Activated naive CD4-positive, alpha-beta T cell treated with anti-CD3 and anti-CD28 coated beads, Interleukin-2, amount 50 U/mL, for 72 hours (primary cell): ENCODE measurements around the gene GMDS. TPM values are rescaled to one million over a fixed set of nuclear protein-coding genes. Genes with fewer than 3 reads are reported as not detected.
A peak's percentile ranks its signal among the peaks of the same experiment; 100 is the strongest.

ENCODE experiments used
- ATAC-seq, 2 donors: fragments of 150-1000 bp; cut with Tn5 transposase; 2 replicates each; pipeline ENCODE4 v1.10.0; 2021; ENCODE audit warnings: mild to moderate bottlenecking in 2 of 2, moderate library complexity in 2 of 2
- DNase-seq, 2 donors: peaks; one replicate each; pipeline ENCODE4 v3.0.0; 2021 to 2022; ENCODE audit warnings: low spot score in 2 of 2
- H3K27ac Mint-ChIP-seq, 2 donors: one replicate each; pipeline ENCODE4 v1.8.0; 2022; ENCODE audit warnings: mild to moderate bottlenecking in 2 of 2, mixed read lengths in 2 of 2
- H3K36me3 Mint-ChIP-seq, 2 donors: one replicate each; pipeline ENCODE4 v1.8.0; 2022; ENCODE audit warnings: mixed read lengths in 2 of 2
- H3K9me3 Mint-ChIP-seq, 2 donors: one replicate each; pipeline ENCODE4 v1.8.0; 2022; ENCODE audit warnings: mixed read lengths in 2 of 2
- total RNA-seq, 2 donors: library from RNA; stranded (reverse); gene quantifications; one replicate each; pipeline ENCODE4 v1.2.3, GENCODE V29; 2022

GMDS gene
- total RNA-seq, 2 donors from 2014 or later = 23.9 to 37.6 TPM

DNA sequence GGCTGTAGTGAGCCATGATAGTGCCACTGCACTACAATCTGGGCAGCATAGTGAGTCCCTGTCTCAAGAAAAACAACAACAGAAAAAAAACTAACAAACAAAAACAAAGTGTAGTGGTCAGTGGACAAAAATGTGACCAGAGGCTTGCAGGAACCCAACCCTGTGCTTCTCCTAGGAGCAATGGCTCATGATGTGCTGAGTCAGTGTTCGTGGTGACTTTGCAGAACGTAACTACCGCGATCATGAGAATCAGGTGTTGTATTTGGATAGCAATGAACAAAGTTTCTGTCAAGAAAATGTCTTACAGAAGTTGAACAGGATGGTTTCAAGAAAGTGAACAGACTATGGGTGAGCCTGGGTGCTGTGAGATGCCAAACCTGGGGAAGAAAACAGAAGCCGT lies 654.2 kb downstream of the GMDS start:
- DNase-seq (no peak), ATAC-seq (no peak)
- Mint-ChIP-seq H3K9me3 (no peaks in the 10 kb centered on the region), H3K27ac (no peak overlapping the region), H3K36me3 (no peaks in the 10 kb centered on the region)

DNA sequence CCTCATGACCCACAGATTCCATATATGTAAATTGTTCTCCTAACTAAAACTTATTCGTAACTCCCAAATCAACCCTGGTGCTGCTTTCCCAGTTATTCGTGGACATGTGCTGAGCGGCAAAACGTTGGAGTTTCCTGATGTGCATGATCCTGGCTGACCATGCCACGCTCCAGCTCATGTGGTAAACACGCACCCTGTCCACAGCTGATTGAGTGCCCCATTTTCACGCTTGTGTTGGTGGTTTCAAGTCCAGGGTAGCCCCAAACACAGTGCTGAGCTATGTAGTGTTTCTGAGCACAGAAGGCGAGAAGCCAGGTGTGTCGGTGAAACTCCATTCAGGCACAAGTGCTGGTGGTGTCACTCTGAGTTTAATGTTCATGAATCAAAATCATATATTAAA lies 654.8 kb downstream of the GMDS start:
- Mint-ChIP-seq H3K27ac (no peak overlapping the region), H3K9me3 (no peaks in the 10 kb centered on the region), H3K36me3 (no peaks in the 10 kb centered on the region)
- DNase-seq (no peak), ATAC-seq (no peak)

DNA sequence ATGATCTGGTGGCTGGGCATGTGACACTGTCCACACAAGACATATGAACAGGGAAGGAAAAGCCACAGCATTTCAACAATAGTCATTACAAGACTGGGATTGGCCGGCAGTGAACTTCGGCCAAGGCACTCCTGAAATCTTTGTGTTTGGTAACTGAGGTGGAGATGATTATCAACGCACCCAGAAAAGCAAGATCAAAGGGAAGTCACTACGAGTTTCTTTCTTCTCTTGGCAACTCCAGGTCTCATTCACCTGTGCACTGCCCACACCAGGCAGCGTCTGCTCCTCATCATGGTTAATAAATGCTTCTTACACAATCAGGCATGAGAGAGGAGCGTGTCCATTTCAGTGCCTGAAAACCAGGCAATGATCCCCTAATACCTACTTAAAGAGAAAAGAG lies 656.2 kb downstream of the GMDS start:
- DNase-seq = no peak
- no peak for ATAC-seq
- H3K36me3 Mint-ChIP-seq = no peaks in the 10 kb centered on the region
- no peaks in the 10 kb centered on the region for H3K9me3 Mint-ChIP-seq
- H3K27ac Mint-ChIP-seq = no peak overlapping the region

GRCh38 chr6:1587977-1588376 lies 657.4 kb downstream of the GMDS start:
- ATAC-seq (no peak), DNase-seq (no peak)
- Mint-ChIP-seq H3K27ac (no peak overlapping the region), H3K9me3 (no peaks in the 10 kb centered on the region), H3K36me3 (no peaks in the 10 kb centered on the region)

- Mint-ChIP-seq H3K36me3 (no peaks in the 10 kb centered on the region), H3K27ac (no peak overlapping the region), H3K9me3 (no peaks in the 10 kb centered on the region)
- DNase-seq (no peak), ATAC-seq (no peak)
Measured at GRCh38 chr6:1587546-1587945, 657.9 kb downstream of the GMDS start.

- Mint-ChIP-seq H3K27ac (no peak overlapping the region), H3K36me3 (no peaks in the 10 kb centered on the region), H3K9me3 (no peaks in the 10 kb centered on the region)
- no peak for DNase-seq
- ATAC-seq = no peak
Measured at GRCh38 chr6:1586861-1587450, 658.4 kb downstream of the GMDS start.

- DNase-seq = no peak
- Mint-ChIP-seq H3K27ac (no peak overlapping the region), H3K9me3 (no peaks in the 10 kb centered on the region)
Measured at GRCh38 chr6:1586256-1586655, 659.1 kb downstream of the GMDS start.

DNA sequence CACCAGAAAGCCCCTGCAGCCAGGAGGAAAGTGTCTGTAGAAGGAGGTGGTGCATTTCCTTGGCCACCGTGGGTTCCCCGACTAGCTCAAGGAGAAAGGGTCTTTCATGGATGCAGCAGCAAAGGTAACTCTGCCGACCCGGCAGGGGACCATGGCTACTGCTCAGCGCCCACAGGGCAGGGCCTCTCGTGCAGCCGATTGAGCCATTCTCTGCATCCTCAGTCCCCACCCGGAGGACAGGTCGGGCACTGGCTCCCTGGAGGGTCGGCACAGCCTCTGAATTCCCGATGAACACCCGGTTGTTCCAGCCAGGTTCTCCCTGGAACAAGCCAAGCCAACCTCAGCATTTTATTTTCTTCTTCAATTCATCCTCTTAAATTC lies 659.7 kb downstream of the GMDS start:
- Mint-ChIP-seq H3K27ac (no peak overlapping the region), H3K36me3 (no peaks in the 10 kb centered on the region), H3K9me3 (no peaks in the 10 kb centered on the region)
- ATAC-seq (no peak), DNase-seq (no peak)

More at GRCh38 chr6:1586256-1586655, 659.1 kb downstream of the GMDS start:
- no peaks in the 10 kb centered on the region for H3K36me3 Mint-ChIP-seq
- no peak for ATAC-seq

- H3K36me3 Mint-ChIP-seq = no peaks in the 10 kb centered on the region
- no peak for DNase-seq
- no peak overlapping the region for H3K27ac Mint-ChIP-seq
- H3K9me3 Mint-ChIP-seq = no peaks in the 10 kb centered on the region
- ATAC-seq = no peak
Measured at GRCh38 chr6:1584996-1585668, 660.3 kb downstream of the GMDS start.

DNA sequence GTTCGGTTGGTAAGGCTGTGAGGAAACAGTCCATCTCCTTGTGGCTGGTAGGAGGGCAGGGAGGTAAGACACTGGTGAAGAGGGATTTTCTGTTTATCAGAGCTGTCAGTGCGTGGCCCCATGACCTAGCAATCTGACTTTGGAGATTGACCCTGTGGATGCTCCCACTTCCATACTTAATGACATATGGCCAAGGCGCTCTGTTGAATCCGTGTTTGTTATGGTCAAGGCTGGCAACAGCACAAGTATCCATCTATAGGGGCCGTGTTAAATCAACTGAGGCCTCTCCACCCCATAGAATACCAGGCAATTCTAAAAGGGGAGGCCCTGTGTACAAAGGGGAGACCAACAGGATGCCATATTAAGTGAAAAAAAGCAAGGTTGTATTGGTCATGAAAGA lies 661.3 kb downstream of the GMDS start:
- H3K9me3 Mint-ChIP-seq = no peaks in the 10 kb centered on the region
- no peak overlapping the region for H3K27ac Mint-ChIP-seq
- DNase-seq (no peak), ATAC-seq (no peak)
- H3K36me3 Mint-ChIP-seq = no peaks in the 10 kb centered on the region

GRCh38 chr6:1581120-1581991 lies 664.0 kb downstream of the GMDS start:
- no peaks in the 10 kb centered on the region for H3K36me3 Mint-ChIP-seq

DNA sequence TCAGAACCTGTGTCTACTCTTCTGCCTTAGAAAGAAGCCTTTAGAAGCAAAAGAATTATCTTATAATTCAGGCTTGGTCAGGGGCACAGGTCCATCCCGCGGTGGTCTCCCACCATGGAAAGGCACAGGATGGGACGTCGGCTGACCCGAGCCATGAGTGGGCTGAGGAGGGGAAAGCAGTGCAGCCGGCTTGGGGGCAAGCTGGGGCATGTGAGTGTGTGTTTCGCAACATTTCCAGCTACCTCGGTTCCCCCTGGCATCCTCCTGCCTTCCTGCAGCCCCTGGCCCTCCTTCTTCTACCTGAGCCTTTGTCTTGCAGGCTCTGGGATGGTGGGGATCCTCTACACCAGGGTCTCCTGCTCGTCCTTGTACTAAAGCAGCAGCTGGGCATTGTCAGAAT lies 664.8 kb downstream of the GMDS start:
- ATAC-seq (no peak), DNase-seq (no peak)
- Mint-ChIP-seq H3K27ac (no peak overlapping the region), H3K9me3 (no peaks in the 10 kb centered on the region), H3K36me3 (no peaks in the 10 kb centered on the region)

More at GRCh38 chr6:1581120-1581991, 664.0 kb downstream of the GMDS start:
- DNase-seq (no peak), ATAC-seq (no peak)
- no peak overlapping the region for H3K27ac Mint-ChIP-seq
- no peaks in the 10 kb centered on the region for H3K9me3 Mint-ChIP-seq

DNA sequence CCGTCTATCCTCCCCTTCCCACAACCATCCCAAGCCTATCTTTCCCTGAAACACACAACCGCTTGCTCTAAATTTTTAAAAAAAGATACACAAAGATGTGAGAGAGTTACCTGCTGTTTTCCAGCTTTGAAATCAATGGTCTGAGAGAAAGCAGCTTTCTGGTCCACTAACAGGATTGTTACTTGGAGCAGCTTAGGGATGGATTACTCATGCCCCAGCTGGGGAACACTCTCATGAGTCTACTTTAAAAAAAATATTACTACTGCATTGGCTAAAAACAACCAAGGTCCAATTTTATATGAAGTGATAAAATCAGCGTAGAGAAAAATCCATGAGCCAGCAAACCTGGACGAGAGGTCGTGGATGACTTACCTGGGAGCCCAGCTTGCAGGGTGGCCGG lies 665.3 kb downstream of the GMDS start:
- Mint-ChIP-seq H3K27ac (no peak overlapping the region), H3K36me3 (no peaks in the 10 kb centered on the region), H3K9me3 (no peaks in the 10 kb centered on the region)
- DNase-seq (no peak), ATAC-seq (no peak)

DNA sequence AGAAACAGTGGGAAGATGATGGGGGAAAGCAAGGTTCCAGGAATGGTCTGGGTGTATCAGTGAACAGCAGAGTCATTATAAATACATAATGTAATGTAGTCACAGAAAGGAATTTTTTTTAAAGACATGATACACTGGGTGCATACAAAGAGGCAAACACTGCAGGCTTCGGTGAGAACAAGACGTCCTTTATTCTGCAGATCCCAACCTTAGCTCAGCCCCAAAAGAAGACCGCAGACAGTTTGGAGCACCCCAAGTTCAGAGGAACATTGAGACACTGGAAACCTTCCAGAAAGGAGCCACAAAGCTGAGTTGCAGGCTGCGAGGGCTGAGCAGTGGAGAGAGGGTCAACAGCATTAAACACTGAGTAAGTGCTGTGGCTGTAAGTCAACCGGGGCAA lies 666.3 kb downstream of the GMDS start:
- no peak for ATAC-seq

GRCh38 chr6:1577896-1578745 lies 667.3 kb downstream of the GMDS start:
- Mint-ChIP-seq H3K27ac (no peak overlapping the region), H3K9me3 (no peaks in the 10 kb centered on the region), H3K36me3 (no peaks in the 10 kb centered on the region)
- DNase-seq (no peak), ATAC-seq (peak in 1 of 2 donors; percentile 33)

More for the DNA sequence above, 666.3 kb downstream of the GMDS start:
- DNase-seq = no peak
- Mint-ChIP-seq H3K36me3 (no peaks in the 10 kb centered on the region), H3K9me3 (no peaks in the 10 kb centered on the region), H3K27ac (no peak overlapping the region)

DNA sequence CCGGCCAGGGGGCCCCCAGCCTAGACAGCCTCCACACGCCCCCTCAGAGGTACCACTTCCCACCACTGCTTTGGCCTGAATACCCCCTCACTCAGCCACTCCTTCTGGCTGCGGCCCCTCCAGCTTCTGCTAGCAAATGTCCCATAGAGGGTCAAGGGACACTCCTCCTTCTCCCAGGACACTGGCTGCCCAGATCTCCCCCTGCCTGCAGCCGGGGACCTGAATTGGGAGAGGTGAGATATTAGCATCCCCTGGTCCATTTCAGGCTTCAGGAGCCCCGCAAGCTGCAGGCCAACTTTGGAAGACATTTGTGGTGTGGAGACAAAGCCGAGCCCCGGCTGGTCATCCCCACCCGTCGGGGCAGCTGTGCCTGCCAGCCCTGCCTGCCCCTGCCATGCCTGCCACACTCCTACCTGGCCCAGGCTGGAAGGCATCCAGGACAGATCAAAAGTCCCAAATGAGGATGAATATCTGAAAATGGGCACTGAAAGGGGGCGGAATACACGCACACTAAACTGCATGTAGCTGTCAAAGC lies 668.2 kb downstream of the GMDS start:
- Mint-ChIP-seq H3K36me3 (peaks cover 0 to 3% of the 10 kb centered on the region in 2 donors), H3K9me3 (no peaks in the 10 kb centered on the region), H3K27ac (no peak overlapping the region)
- DNase-seq (no peak), ATAC-seq (no peak)
